GM19351 (cell line): ENCODE results near the gene OSBPL1A.

Experiments used
- ATAC-seq: cut with Tn5 transposase; IDR thresholded peaks from one replicate; pipeline ENCODE4 v1.9.1; 2021; ENCODE audit warnings: mild to moderate bottlenecking, moderate library complexity; ENCODE audit not compliant: unreplicated experiment

The OSBPL1A gene

GRCh38 chr18:24344509-24344908 lies 53.1 kb downstream of the OSBPL1A start:
- no peak for ATAC-seq

DNA sequence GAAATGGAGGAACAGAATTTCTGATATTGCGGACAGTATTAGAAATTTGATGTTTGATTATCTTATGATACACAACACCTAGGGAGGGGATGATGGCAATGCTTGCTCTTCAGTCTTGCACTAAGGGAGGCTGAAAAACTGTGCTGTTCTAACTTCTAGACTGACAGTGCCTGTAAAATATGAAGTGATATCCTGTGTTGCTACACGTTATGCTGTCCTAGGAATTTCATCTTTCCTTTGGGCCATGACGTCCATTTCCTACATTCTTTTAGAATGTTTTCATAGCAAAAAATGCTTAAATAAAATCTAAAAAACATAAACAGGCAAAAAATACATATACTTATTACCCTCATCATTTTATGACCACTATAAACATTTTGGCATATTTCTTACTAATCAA lies 55.3 kb downstream of the OSBPL1A start:
- ATAC-seq = no peak

- no peak for ATAC-seq
Measured at GRCh38 chr18:24341361-24341760, 56.3 kb downstream of the OSBPL1A start.

DNA sequence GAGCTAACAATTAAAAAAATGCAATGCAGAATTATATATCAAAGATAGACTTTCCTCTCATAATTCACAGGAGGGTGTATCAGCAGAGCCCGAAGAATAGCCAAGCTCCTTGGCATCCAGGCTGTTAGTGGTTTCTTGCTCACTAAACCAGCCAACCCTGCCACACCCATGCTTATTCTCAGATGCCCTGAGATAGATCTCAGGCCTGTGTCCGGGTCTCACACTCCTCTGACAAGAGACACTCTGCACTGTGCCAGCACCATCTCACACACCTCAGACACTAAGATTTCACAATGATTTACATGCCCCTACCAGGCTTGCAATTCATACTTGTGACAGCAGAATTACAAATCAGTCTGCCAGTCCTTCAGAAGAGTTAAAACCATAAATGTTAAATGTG lies 64.5 kb downstream of the OSBPL1A start:
- no peak for ATAC-seq

GRCh38 chr18:24326211-24326610 lies 71.4 kb downstream of the OSBPL1A start:
- ATAC-seq = no peak

DNA sequence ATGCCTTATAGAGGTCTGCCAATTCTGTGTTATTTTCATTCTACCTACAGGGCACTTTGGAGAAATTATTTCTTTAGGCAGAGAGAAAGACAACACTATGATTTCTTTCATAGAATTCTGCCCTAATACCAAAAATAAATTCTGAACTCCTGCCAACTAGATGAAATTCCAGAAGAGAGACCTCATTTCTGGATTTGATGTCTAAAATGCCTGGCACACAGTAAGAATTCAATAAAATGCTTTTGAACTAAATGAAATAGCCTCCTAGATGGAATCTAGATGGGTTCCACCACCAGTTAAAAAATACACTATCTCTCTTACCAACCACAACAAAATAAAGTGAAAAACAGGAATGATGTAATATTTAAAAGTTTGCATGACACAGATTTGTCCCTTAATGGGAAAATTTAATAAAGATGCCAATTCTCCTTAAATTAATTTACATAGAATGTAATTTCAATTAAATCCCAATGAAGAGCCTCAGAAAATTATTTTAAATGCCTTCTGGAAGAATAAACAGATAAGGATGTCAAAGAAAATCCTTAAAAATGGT lies 75.0 kb downstream of the OSBPL1A start:
- ATAC-seq = no peak

DNA sequence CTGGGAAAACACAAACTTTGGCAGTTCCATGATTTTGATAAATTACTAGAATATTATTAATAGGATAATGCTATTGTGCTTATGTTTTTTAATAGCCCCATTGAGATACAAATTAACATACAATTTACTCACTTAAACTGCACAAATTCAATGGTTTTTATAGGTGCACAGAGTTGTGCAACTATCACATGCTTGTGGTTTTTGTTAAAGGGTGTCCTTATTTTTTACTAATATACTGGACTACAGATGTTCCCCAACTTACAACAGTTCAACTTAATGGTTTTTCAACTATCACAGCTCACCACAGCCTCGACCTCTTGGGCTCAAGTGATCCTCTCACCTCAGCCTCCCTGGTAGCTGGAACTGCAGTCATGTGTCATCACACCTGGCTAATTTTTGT lies 76.6 kb downstream of the OSBPL1A start:
- no peak for ATAC-seq

DNA sequence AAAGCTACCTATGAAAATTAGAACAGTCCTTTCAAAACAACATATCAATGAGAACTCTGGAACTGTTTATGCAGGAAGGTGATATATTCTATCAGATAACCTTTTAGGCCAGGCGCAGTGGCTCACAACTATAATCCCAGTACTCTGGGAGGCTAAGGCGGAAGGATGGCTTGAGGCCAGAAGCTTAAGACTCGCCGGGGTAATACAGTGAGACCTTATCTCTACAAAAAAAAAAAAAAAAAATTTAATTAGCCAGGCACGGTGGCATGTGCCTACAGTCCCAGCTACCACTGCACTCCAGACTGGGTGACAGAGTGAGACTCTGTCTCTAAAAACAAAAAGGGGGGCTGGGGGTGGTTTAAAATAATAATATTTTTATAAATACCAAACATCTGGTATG lies 77.9 kb downstream of the OSBPL1A start:
- ATAC-seq = no peak

GRCh38 chr18:24317370-24317769 lies 80.3 kb downstream of the OSBPL1A start:
- no peak for ATAC-seq

GRCh38 chr18:24315170-24315569 lies 82.5 kb downstream of the OSBPL1A start:
- ATAC-seq = no peak

DNA sequence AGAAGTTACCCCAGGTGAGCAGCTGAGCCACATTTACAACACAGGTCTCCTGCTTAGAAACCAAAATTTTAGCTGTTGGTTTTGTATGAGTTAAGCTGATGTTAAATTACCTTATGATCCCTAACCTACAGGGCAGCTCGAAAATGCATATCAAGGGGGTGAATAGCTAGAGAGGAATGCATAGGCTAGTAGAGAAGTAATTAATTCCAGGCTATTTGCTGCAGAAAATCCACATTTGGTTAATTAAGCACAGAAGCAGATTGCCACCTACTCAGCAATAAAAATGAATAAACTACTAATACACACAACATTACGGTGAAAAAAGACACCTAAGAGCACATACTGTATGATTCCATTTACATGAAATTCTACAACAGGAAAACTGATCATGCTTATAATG lies 91.4 kb downstream of the OSBPL1A start:
- no peak for ATAC-seq

- ATAC-seq = no peak
Measured at GRCh38 chr18:24300703-24301102, 96.9 kb downstream of the OSBPL1A start.

GRCh38 chr18:24296276-24296675 lies 101.3 kb downstream of the OSBPL1A start:
- ATAC-seq = no peak

DNA sequence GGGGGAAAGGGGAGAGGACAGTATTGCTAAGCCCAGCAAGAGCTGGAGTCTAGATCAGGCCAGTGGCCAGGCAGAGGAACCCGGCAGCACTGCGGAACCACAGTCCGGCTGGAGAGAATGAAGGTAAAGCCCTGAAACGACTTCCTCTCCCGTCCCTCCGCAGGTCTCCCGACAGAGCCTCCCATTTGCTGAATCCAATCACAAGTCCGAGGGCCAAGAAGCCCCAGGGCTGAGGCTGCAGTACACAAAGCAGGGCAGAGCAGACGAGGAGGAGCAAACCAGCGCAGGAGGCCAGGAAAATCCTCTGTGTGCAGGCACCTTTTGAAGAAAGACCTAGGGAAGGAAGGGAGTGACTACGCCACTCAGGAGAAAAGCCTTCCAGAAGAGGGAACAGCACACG lies 104.4 kb downstream of the OSBPL1A start:
- ATAC-seq = no peak

GRCh38 chr18:24278591-24278990 lies 119.0 kb downstream of the OSBPL1A start:
- ATAC-seq = no peak

- ATAC-seq = no peak
Measured at GRCh38 chr18:24277516-24278195, 120.0 kb downstream of the OSBPL1A start.

DNA sequence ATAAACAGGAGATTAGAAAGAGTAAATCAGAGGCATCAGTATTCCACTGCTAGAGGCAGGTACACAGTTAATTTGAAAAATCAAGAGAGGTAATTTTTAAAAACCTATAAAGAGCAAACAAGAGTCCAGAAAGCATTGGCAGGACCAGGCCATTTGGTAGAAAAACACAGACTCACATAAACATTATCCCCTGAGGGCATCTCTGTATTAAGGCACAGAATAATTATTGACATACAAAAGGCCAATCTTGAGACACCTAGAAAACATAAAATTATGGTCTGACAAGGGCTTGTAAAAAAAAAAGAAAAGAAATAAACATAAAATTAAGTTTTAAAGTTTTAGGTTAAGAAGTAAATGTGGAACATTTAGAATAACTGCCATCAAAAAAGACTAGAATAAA lies 120.6 kb downstream of the OSBPL1A start:
- ATAC-seq = no peak

DNA sequence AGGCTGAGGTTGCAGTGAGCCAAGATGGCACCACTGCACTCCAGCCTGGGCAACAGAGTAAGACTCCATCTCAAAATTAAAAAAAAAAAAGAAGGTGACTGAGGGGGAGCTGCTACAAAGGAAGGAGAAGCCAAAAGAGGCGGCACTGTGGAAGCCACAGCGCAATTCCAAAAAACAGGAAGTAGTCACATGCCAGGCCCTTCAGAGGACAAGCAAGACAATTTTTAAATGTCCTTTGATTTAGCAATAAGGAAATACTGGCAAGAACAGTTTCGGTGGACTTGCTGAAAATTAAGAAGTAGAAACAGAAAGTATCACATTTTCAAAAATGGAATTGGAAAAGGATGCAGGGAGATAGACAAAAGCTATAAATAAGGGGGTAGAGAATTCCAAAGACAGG lies 122.8 kb downstream of the OSBPL1A start:
- no peak for ATAC-seq

DNA sequence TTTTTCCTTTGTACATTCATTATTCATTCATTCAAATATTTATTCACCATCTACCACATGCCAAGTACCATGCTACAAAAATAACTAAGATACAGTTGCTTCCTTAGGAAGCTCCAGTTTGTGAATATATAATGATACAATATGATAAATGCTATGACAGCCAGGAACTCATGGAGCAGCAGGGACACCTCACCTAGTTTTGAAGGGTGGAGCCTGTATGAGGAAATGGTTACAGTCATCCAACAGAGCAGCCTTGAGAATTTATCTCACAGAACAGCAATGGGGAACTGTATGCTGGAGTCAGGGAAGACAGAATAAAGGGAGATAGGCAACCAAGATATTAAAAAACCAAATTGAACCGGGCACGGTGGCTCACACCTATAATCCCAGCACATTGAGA lies 124.0 kb downstream of the OSBPL1A start:
- no peak for ATAC-seq

DNA sequence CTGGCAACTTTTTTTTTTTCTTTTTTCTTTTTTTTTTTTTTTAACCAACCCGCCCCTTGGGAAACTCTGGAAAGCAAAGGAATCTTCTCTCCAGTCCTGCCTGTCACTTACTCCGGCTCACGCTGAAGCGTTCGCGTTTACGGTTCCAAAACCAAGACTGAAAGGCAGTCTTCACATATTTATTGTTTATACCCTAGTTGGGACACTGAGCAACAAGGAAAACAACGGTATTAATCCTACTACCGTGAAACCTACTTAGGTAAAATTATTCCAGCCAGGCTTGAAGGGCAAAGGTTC lies 125.4 kb downstream of the OSBPL1A start:
- no peak for ATAC-seq

GRCh38 chr18:24271381-24272228 lies 126.0 kb downstream of the OSBPL1A start:
- ATAC-seq = peak; percentile 82

GRCh38 chr18:24270937-24271380 lies 126.7 kb downstream of the OSBPL1A start:
- no peak for ATAC-seq
